ENCODE data around the gene COTL1. TPM values are rescaled to one million over a fixed set of nuclear protein-coding genes. Genes with fewer than 3 reads are reported as not detected.
"Not testable (repeated sequence)": the region's sequence is repeated elsewhere in the genome, so short reads cannot be mapped to it uniquely, and the experiment has no call there.

The COTL1 gene
- total RNA-seq, 1 experiment from 2014 or later, result 34.6 TPM

GRCh38 chr16:84518220-84518619 lies 99.7 kb downstream of the COTL1 start:
- not testable (repeated sequence) for DNase-seq (ENCODE audit: extremely low read depth, low read depth)

GRCh38 chr16:84517366-84517765 lies 100.5 kb downstream of the COTL1 start:
- DNase-seq (ENCODE audit: extremely low read depth, low read depth), result no peak

Other genes starting within 250 kb of the COTL1 start
- not detected in 2 replicates for gene ATP2C2, start 249.5 kb downstream of the COTL1 start, total RNA-seq (2014; rRNA removed; shearing (Covaris generic))
- 9.5 and 10.0 TPM in 2 replicates for gene MEAK7, start 113.4 kb downstream of the COTL1 start, total RNA-seq (2014; rRNA removed; shearing (Covaris generic))
- gene KLHL36, start 30.4 kb upstream of the COTL1 start, total RNA-seq (2014; rRNA removed; shearing (Covaris generic)), result 22.2 and 23.5 TPM in 2 replicates
- 63.9 and 67.2 TPM in 2 replicates for gene USP10, start 81.9 kb upstream of the COTL1 start, total RNA-seq (2014; rRNA removed; shearing (Covaris generic))
- gene CRISPLD2, start 201.9 kb upstream of the COTL1 start, total RNA-seq (2014; rRNA removed; shearing (Covaris generic)), result 0.30 and 0.35 TPM in 2 replicates